ENCODE data around the gene ZNF444. TPM values are rescaled to one million over a fixed set of nuclear protein-coding genes. Genes with fewer than 3 reads are reported as not detected.

Gene ZNF444
- total and polyA plus RNA-seq, 2 of the 8 experiments (the other 6 are each of a cell fraction or from before 2014, with no cell fraction given), result 49.5 to 54.5 TPM

DNA sequence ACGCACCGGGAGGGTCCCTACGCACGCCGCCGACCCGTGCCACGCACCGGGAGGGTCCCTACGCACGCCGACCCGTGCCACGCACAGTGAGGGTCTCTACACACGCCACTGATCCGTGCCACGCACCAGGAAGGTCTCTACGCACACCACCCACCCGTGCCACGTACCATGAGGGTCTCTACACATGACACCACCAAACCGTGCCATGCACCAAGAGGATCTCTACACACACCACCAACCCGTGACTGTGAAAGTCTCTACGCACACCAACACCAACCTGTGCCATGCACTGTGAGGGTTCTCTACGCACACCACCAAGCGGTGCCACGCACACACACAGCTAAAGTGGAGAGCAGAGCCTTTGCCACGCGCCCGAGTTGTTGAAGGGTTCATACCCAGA, 36.7 kb upstream of the ZNF444 start:
- peak overlapping the region; percentile 97 for H3K4ac ChIP-seq (replicated peaks; ENCODE audit: insufficient read length, low read depth, low read length)
- DNase-seq (ENCODE audit: low read depth in 1 of 2, low spot score in 2 of 2) (no peak), FAIRE-seq (no peak)
- peaks cover 2 to 15% (median 7%) of the 10 kb centered on the region in 4 experiments; a peak in 6 of 8 replicates for H3K36me3 ChIP-seq (ENCODE audit: control insufficient read depth in 2 of 4, insufficient read depth in 4 of 4, low read length in 3 of 4)
- H3K4me2 ChIP-seq (ENCODE audit: insufficient read depth in 1 of 2, low read depth in 2 of 2, low read length in 2 of 2), result no peak overlapping the region
- H4K8ac ChIP-seq (ENCODE audit: extremely low read depth, insufficient read depth, low read length), result no peak overlapping the region
- ChIA-PET POLR2A (ENCODE audit: partially characterized antibody) (interaction anchor here (0.9 to 6.0 kb wide), 7 partner anchors 10 to 43 kb away, joined by 3 to 51 read pairs (median 5); partner anchors contain the start of gene ZNF787), CTCF (ENCODE audit: partially characterized antibody) (interaction anchor here (0.9 to 2.6 kb wide), 19 partner anchors 9 to 151 kb away, joined by 3 to 12 read pairs (median 4); no protein-coding TSS in a partner anchor)
- no peak overlapping the region for H3K56ac ChIP-seq (replicated peaks; ENCODE audit: insufficient read length, low read depth, low read length)
- no peak overlapping the region for H2BK12ac ChIP-seq (ENCODE audit: low read depth, low read length)
- no peak overlapping the region for H2BK15ac ChIP-seq (ENCODE audit: low read length)
- no peak overlapping the region for H3K4me3 ChIP-seq (ENCODE audit: extremely low read depth in 1 of 4, insufficient read depth in 2 of 4, low read depth in 3 of 4, low read length in 4 of 4)
- WGBS, 2 experiments (ENCODE audit: extremely low coverage in 1 of 2, insufficient coverage in 1 of 2, insufficient read length in 1 of 2, insufficient replicate concordance in 2 of 2, low coverage in 1 of 2, low lambda C conversion rate in 2 of 2, missing lambda C conversion rate in 1 of 2), result 91% methylated on average over 20 of the region's 29 CpGs; no CpG with 5 or more reads in 1 of the 2 experiments
- TF ChIP-seq KDM5A (IDR thresholded peaks at IDR 0.05; ENCODE audit: low read length) (no peak), NANOG (IDR thresholded peaks at IDR 0.05; ENCODE audit: insufficient read depth, low read depth, low read length, poor library complexity, severe bottlenecking) (no peak), SUZ12 (IDR thresholded peaks at IDR 0.05; ENCODE audit: low read length) (no peak), GTF2F1 (IDR thresholded peaks at IDR 0.05; ENCODE audit: borderline replicate concordance, low read depth, low read length) (no peak), SIRT6 (IDR thresholded peaks at IDR 0.05; ENCODE audit: low read length) (no peak), TAF1 (IDR thresholded peaks at IDR 0.05; ENCODE audit: low read depth, low read length) (no peak), POLR2AphosphoS5 (IDR thresholded peaks at IDR 0.05; ENCODE audit: low read depth, low read length) (no peak), BACH1 (IDR thresholded peaks at IDR 0.05; ENCODE audit: low read length) (no peak), CTBP2 (IDR thresholded peaks at IDR 0.05; ENCODE audit: borderline replicate concordance, insufficient read depth, insufficient read length, low read length) (no peak)
- H3K18ac ChIP-seq (ENCODE audit: extremely low read depth, low read length), result no peak overlapping the region
- H2BK5ac ChIP-seq (ENCODE audit: low read depth, low read length), result peak overlapping the region; percentile 71; the same call in 1 of the 2 replicates
- no peak overlapping the region for H2AFZ ChIP-seq (ENCODE audit: low read length)
- peak overlapping the region; percentile 63 for H3K27ac ChIP-seq (ENCODE audit: low read depth, low read length)
- H4K91ac ChIP-seq (replicated peaks; ENCODE audit: insufficient read length, low read length), result peak overlapping the region; percentile 85
- peaks cover 0 to 23% (median 14%) of the 10 kb centered on the region in 4 experiments; a peak in 6 of 7 replicates for H3K4me1 ChIP-seq (replicated peaks in 1 of 4; ENCODE audit: control insufficient read depth in 3 of 4, insufficient read depth in 4 of 4, low read length in 3 of 4)
- H2BK120ac ChIP-seq (replicated peaks; ENCODE audit: low read depth, low read length), result no peak overlapping the region
- peaks cover 21% of the 10 kb centered on the region for H3K79me1 ChIP-seq (ENCODE audit: low read depth, low read length)
- peaks cover 51 to 59% of the 10 kb centered on the region in 2 experiments for H4K20me1 ChIP-seq (replicated peaks in 1 of 2; ENCODE audit: control insufficient read depth in 1 of 2, insufficient read depth in 2 of 2, low read length in 2 of 2)
- H3K23me2 ChIP-seq (ENCODE audit: low read depth, low read length), result no peaks in the 10 kb centered on the region
- no peak overlapping the region for H3K14ac ChIP-seq (ENCODE audit: insufficient read length)
- peaks cover 16 to 82% of the 10 kb centered on the region in 2 experiments for H3K79me2 ChIP-seq (ENCODE audit: control insufficient read depth in 1 of 2, insufficient read depth in 2 of 2, low read length in 2 of 2)
- H2BK20ac ChIP-seq (ENCODE audit: low read length), result no peak overlapping the region
- H3K9ac ChIP-seq (replicated peaks in 1 of 4; ENCODE audit: extremely low read depth in 1 of 4, low read depth in 3 of 4, low read length in 3 of 4), result peak overlapping the region in 1 of 4 experiments; percentile 30; a peak in 1 of 7 replicates
- H2AK5ac ChIP-seq (ENCODE audit: low read depth, low read length), result peak overlapping the region; percentile 17; the same call in 1 of the 2 replicates
- H3K27me3 ChIP-seq (replicated peaks in 1 of 4; ENCODE audit: control insufficient read depth in 3 of 4, extremely low read depth in 1 of 4, insufficient read depth in 3 of 4, low read length in 3 of 4), result no peaks in the 10 kb centered on the region; a peak in 1 of 7 replicates
- no peak overlapping the region for H4K5ac ChIP-seq (ENCODE audit: insufficient read length, low read depth, low read length)
- H3K23ac ChIP-seq (ENCODE audit: insufficient read length), result no peak overlapping the region
- no peaks in the 10 kb centered on the region for H3K9me3 ChIP-seq (ENCODE audit: insufficient read depth in 2 of 2, low read depth in 1 of 2, low read length in 1 of 2)

All from H1 (cell line).